Fibroblast of lung (primary cell): ENCODE data around the gene STAT5A. TPM values are rescaled to one million over a fixed set of nuclear protein-coding genes. Genes with fewer than 3 reads are reported as not detected.

Experiments used
- DNase-seq, 2 donors: peaks; one replicate each; pipeline versions ENCODE4 v3.0.0 to v3.0.0-alpha.2; 2010; ENCODE audit warnings: low read depth in 2 of 2
- H2AFZ ChIP-seq: 2 replicates; pipeline ENCODE4 v1.5.1; 2012; ENCODE audit warnings: low read length, control low read depth, inconsistent platforms
- H3K27ac ChIP-seq: 2 replicates; pipeline ENCODE4 v1.5.1; 2011; ENCODE audit warnings: low read length, control low read depth; ENCODE audit not compliant: insufficient read depth
- H3K27me3 ChIP-seq: 2 replicates; pipeline ENCODE4 v1.5.1; 2011; ENCODE audit warnings: mild to moderate bottlenecking, low read length; ENCODE audit not compliant: control insufficient read depth, insufficient read depth
- H3K36me3 ChIP-seq: 2 replicates; pipeline ENCODE4 v1.5.1; 2011; ENCODE audit warnings: low read length; ENCODE audit not compliant: control insufficient read depth, insufficient read depth
- H3K4me1 ChIP-seq: 2 replicates; pipeline ENCODE4 v1.5.1; 2011; ENCODE audit warnings: low read length; ENCODE audit not compliant: control insufficient read depth, insufficient read depth; ENCODE audit errors: extremely low read depth
- H3K4me2 ChIP-seq: 2 replicates; pipeline ENCODE4 v1.5.1; 2011; ENCODE audit warnings: low read length, control low read depth; ENCODE audit not compliant: insufficient read depth; ENCODE audit errors: extremely low read depth
- H3K4me3 ChIP-seq, 4 experiments: fragments of 200-600 bp in 1 of 4; sonication (generic) in 1 of 4; replicated peaks in 1 of 4; 2 replicates each; pipeline ENCODE4 v1.5.1; 2011 to 2016; ENCODE audit warnings: low read length in 4 of 4, low read depth in 3 of 4, mild to moderate bottlenecking in 3 of 4, control low read depth in 2 of 4, inconsistent platforms in 1 of 4, mixed read lengths in 1 of 4; ENCODE audit not compliant: insufficient read depth in 1 of 4; ENCODE audit errors: control extremely low read depth in 1 of 4
- H3K79me2 ChIP-seq: 2 replicates; pipeline ENCODE4 v1.5.1; 2012; ENCODE audit warnings: mild to moderate bottlenecking, low read length, inconsistent platforms; ENCODE audit not compliant: control insufficient read depth, insufficient read depth
- H3K9ac ChIP-seq: 2 replicates; pipeline ENCODE4 v1.5.1; 2011; ENCODE audit warnings: mild to moderate bottlenecking, low read length, control low read depth; ENCODE audit not compliant: insufficient read depth
- H3K9me3 ChIP-seq: 2 replicates; pipeline ENCODE4 v1.5.1; 2012; ENCODE audit warnings: low read depth, low read length; ENCODE audit not compliant: control insufficient read depth, insufficient read depth
- H4K20me1 ChIP-seq: 2 replicates; pipeline ENCODE4 v1.5.1; 2011; ENCODE audit warnings: low read length; ENCODE audit not compliant: control insufficient read depth, insufficient read depth; ENCODE audit errors: extremely low read depth
- EZH2 ChIP-seq: IDR thresholded peaks from 2 replicates; pipeline ENCODE4 v1.5.1; 2012; ENCODE audit warnings: low read length, control low read depth, mild to moderate bottlenecking; ENCODE audit errors: missing control alignments
- polyA plus RNA-seq, 2 donors: library from polyadenylated mRNA; depleted of rRNA in 1 of 2; stranded (reverse) in 1 of 2; unstranded in 1 of 2; fragments of >200 nt; gene quantifications; 2 replicates each; pipeline ENCODE4 v1.2.1, GENCODE V29; 2011 to 2012; ENCODE audit warnings: missing spikeins in 1 of 2
- total RNA-seq: library from RNA; depleted of rRNA; stranded (reverse); fragments of >200 nt; gene quantifications from 2 replicates; pipeline ENCODE4 v1.2.1, GENCODE V29; 2014
- TF ChIP-seq, protein P1 (sequence below), 2 donors: IDR thresholded peaks in 1 of 2; conservative IDR thresholded peaks in 1 of 2; 1 replicate in 1 of 2; 2 replicates in 1 of 2; pipeline ENCODE4 v1.5.1; 2011 to 2012; ENCODE audit warnings: low read length in 2 of 2, control low read depth in 1 of 2, inconsistent platforms in 1 of 2, low read depth in 1 of 2, mild to moderate bottlenecking in 1 of 2

STAT5A gene
- total and polyA plus RNA-seq, 2 donors (not counting 1 experiment from before 2014, with no cell fraction given): 6.9 to 28.4 TPM

DNA sequence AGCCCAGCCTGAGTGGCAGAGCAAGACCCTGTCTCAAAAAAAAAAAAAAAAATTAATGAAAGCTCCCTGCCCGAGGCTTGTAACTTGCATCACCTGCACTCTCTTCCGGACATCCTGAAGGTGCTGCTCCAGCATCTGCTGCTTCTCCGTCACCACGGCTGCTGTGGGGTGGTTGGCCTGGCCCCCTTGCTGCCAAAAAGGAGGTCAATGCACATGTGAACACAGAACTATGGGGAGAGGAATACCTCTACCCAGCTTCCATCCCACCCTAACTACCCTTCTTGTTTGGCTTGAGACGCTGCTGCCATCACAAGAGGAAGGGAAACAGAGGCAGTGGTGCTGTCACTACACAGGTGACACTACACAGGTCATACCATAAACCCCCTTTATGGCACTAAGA lies 50.9 kb downstream of the STAT5A start:
- H4K20me1 ChIP-seq: no peaks in the 10 kb centered on the region
- no peak for DNase-seq

DNA sequence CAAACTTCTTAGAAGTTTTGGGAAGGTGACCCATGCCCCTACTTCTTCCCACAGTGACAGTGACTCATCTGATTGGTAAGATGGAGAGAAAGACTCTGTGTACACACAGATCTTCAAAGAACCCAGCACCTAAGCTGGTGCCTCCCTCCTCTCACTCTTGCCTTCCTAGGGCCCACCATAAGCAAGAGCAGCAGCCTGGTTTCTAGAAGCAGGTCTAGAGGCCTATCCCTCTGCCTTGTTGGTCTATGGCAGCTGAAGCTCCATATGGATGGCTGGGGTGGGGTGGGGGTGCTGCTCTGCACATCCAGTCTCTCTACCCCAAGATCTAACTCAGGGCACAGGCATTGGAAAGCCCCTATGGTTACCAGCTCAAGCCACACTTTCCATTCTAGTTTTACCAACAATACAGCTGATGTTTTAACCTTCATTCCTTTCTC lies 52.4 kb downstream of the STAT5A start:
- H3K4me2 ChIP-seq: no peak overlapping the region
- no peaks in the 10 kb centered on the region for H3K9me3 ChIP-seq
- H3K36me3 ChIP-seq: peaks cover 20% of the 10 kb centered on the region
- DNase-seq: no peak
- no peaks in the 10 kb centered on the region for H3K27me3 ChIP-seq
- H3K79me2 ChIP-seq: no peaks in the 10 kb centered on the region
- H3K27ac ChIP-seq: no peak overlapping the region
- no peak overlapping the region for H2AFZ ChIP-seq
- H3K4me1 ChIP-seq: peaks cover 4% of the 10 kb centered on the region
- H3K9ac ChIP-seq: no peak overlapping the region
- TF ChIP-seq EZH2: no peak
- TF ChIP-seq, protein P1, sequence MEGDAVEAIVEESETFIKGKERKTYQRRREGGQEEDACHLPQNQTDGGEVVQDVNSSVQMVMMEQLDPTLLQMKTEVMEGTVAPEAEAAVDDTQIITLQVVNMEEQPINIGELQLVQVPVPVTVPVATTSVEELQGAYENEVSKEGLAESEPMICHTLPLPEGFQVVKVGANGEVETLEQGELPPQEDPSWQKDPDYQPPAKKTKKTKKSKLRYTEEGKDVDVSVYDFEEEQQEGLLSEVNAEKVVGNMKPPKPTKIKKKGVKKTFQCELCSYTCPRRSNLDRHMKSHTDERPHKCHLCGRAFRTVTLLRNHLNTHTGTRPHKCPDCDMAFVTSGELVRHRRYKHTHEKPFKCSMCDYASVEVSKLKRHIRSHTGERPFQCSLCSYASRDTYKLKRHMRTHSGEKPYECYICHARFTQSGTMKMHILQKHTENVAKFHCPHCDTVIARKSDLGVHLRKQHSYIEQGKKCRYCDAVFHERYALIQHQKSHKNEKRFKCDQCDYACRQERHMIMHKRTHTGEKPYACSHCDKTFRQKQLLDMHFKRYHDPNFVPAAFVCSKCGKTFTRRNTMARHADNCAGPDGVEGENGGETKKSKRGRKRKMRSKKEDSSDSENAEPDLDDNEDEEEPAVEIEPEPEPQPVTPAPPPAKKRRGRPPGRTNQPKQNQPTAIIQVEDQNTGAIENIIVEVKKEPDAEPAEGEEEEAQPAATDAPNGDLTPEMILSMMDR (conservative IDR thresholded peaks at IDR 0.05 in 1 of 2, IDR thresholded peaks at IDR 0.05 in 1 of 2; ENCODE audit: low read depth in 1 of 2, low read length in 2 of 2): no peak
- no peaks in the 10 kb centered on the region for H4K20me1 ChIP-seq
- H3K4me3 ChIP-seq: no peak overlapping the region

More for the DNA sequence above, 50.9 kb downstream of the STAT5A start:
- Histone ChIP-seq H2AFZ (no peak overlapping the region), H3K9me3 (no peaks in the 10 kb centered on the region), H3K27ac (no peak overlapping the region), H3K9ac (no peak overlapping the region), H3K4me3 (no peak overlapping the region), H3K36me3 (peaks cover 23% of the 10 kb centered on the region), H3K79me2 (no peaks in the 10 kb centered on the region), H3K4me1 (peaks cover 4% of the 10 kb centered on the region), H3K27me3 (no peaks in the 10 kb centered on the region), H3K4me2 (no peak overlapping the region)
- no peak for TF ChIP-seq EZH2
- TF ChIP-seq, protein P1 (conservative IDR thresholded peaks at IDR 0.05 in 1 of 2, IDR thresholded peaks at IDR 0.05 in 1 of 2; ENCODE audit: low read depth in 1 of 2, low read length in 2 of 2): no peak

DNA sequence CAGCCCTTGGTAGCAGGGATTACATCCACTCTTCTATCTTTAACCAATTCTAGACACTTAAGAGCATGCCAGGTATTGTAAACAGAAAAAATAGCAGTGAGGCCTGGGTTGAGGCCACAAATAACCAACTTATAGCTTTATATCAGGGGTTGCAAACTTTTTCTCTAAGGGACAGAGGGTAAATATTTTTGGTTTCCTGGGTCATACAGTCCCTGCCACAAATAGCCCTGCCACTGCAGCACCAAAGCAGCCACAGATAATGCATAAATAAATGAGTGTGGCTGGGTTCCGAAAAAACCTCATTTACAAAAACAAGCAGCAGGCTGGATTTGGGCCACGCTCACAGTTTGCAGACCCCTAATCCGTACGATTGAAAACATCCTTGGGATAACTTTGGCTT lies 53.3 kb downstream of the STAT5A start:
- Histone ChIP-seq H3K9ac (no peak overlapping the region), H3K36me3 (peaks cover 15% of the 10 kb centered on the region), H3K4me3 (no peak overlapping the region), H3K79me2 (peaks cover 7% of the 10 kb centered on the region), H3K9me3 (no peaks in the 10 kb centered on the region), H3K27ac (no peak overlapping the region), H3K4me2 (no peak overlapping the region), H2AFZ (no peak overlapping the region), H3K4me1 (peaks cover 5% of the 10 kb centered on the region), H3K27me3 (no peaks in the 10 kb centered on the region), H4K20me1 (no peaks in the 10 kb centered on the region)
- TF ChIP-seq, protein P1 (conservative IDR thresholded peaks at IDR 0.05 in 1 of 2, IDR thresholded peaks at IDR 0.05 in 1 of 2; ENCODE audit: low read depth in 1 of 2, low read length in 2 of 2): no peak
- no peak for TF ChIP-seq EZH2
- DNase-seq: no peak
